Inflammatory macrophage (primary cell): Measurements from ENCODE around the gene LARGE2.
A peak's percentile ranks its signal among the peaks of the same experiment; 100 is the strongest.

Experiments
- DNase-seq, 2 donors: peaks; one replicate each; pipeline ENCODE4 v3.0.0-alpha.2; 2020 to 2022

The LARGE2 gene

GRCh38 chr11:45917286-45917622, 5.2 kb upstream of the LARGE2 start:
- no peak for DNase-seq

DNA sequence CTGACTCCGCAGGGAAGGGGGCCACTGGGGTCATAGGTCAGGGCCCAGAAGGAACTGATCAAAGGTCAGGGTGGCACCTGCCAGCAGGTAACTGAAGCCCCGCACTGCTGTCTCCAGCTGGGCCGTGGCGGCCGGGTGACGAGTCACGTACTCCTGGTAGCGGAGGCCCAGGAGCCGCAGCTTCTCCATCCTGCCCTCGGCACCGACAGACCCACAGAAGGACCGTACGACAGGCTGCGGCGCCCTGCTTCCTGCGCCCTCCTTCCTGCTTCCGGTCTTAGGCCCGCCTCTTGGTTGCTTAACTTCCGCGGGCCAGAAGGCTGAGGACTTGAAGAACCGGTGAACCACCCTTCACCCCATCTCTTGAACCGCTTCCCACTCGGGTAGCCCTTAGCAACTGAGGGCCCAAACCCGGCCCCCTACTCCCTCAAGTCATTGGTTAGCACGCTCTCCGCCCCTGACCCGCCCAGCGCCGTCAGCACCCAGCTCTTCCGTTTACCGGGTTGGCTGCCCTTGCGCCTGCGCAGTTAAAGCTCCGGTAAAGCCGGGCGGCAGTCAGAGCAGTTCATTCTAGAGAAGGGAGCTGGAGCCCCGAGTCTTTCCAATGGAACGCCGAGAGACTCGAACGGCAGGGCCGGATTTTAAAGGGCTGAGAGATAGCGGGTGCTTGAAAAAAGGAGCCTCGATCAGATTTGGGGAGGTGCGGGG, 4.7 kb upstream of the LARGE2 start, which contains the start of gene PEX16:
Gene PEX16, minus strand, starts transcription at position 255 of the 708 bp plus-strand sequence. Its CDS starts 66 bp downstream, at position 189.
- DNase-seq: peak; percentile 99 to 100

- peak; percentile 69 to 73 for DNase-seq
Observed at GRCh38 chr11:45918331-45918941, 4.0 kb upstream of the LARGE2 start.

DNA sequence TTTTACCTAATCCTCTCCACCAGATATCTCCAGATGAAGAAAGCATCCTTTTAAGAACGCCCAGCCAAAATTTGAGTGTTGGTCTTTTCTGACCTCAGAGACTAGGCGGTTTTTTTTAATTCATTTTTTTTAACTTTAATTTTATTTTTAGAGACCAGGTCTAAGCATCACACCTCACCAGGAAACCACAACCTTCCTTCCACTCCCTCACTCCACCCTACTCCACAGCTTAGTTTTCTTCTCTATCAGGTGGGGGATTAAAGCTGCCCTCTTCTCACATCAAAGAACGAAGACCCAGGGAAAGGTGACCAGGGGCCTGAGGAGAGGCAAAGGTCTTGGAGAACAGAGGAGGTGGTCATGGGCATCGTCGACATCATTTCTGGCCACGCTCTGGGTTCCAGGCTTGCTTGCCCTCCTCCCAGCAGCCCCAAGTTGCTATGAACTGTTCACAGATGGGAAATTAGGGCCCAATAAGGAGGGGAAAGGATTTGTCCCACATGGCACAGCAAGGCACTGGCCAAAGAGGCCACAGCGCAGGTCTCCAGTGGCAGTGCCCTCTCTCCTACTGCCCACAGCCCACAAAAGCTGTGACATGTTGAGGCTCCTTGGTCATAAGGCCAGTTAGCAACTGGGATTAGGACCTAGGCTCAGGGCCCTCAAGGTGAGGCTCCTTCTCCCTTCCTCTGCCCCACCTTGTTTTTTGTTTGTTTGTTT, 3.3 kb upstream of the LARGE2 start:
- no peak for DNase-seq

GRCh38 chr11:45919806-45920530, 2.5 kb upstream of the LARGE2 start:
- DNase-seq: no peak

GRCh38 chr11:45920531-45921477, 1.7 kb upstream of the LARGE2 start:
- no peak for DNase-seq

DNA sequence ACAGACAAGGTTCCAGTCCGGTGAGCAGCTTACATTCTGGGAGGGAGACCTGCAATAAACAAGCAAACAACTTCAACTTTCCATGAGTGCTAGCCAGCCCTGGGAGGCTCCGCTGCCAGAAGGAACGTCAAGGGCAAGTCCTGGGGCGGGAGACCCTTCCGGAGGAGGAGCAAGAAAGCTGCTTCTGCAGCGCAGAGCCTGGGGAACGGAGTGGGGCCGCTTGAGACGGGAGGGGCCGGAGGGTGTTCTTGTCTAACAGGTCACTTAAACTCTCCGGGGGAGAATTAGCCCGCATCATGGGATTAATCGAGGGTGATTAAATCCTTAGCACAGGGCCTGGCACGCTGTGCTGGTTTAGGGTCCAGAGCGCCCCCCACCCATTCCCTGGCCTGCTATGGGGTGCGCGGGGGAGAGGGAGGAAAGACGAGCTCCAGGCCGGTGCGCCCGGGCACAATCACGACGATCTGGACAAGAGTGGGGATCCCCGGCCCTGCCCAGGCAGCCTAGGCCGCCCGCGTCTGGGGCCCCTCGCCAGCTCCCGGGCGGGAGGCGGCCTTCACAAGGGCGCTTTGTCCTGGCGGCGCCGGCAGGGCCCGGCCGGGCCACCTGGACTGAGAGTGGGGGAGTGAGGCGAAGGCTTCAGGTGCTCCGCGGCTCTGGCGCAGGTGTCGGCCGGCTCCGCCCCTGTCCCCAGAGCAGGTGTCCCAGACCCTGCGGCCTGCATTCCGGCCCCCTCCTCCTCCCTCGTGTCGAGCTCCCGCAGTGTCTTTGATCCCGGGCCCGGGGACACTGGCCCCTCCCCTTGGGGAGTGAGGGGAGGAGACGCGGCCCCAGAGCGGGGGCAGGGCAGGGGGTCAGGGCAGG, 663 bp upstream of the LARGE2 start:
- DNase-seq: no peak

DNA sequence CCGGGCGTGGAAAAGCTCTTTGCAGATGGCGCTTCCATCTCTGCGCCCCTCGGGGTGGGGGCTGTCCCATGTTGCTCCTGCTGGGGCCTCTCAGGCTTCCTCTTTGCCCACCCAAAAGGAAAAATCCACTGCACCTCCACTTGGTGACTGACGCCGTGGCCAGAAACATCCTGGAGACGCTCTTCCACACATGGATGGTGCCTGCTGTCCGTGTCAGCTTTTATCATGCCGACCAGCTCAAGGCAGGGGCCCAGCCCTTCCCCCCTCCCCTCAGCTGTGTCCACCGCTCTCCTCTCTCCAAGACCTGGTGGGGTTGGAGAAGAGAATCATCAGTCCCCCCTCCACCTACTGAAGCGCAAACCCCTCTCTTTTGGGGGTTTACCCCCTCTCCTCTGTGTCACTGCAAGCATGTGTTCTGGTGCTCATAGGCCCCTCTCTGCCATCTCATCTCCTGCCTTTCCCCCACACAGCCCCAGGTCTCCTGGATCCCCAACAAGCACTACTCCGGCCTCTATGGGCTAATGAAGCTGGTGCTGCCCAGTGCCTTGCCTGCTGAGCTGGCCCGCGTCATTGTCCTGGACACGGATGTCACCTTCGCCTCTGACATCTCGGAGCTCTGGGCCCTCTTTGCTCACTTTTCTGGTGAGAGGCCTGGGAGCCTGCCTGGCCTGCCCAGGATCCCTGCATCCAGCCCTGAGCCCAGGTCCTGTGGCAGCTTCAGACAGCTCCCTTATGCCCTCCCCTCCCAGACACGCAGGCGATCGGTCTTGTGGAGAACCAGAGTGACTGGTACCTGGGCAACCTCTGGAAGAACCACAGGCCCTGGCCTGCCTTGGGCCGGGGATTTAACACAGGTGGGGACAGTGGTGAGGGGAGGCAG, 1.8 kb downstream of the LARGE2 start:
- no peak for DNase-seq

- no peak for DNase-seq
Observed at GRCh38 chr11:45924927-45925326, 2.5 kb downstream of the LARGE2 start.

DNA sequence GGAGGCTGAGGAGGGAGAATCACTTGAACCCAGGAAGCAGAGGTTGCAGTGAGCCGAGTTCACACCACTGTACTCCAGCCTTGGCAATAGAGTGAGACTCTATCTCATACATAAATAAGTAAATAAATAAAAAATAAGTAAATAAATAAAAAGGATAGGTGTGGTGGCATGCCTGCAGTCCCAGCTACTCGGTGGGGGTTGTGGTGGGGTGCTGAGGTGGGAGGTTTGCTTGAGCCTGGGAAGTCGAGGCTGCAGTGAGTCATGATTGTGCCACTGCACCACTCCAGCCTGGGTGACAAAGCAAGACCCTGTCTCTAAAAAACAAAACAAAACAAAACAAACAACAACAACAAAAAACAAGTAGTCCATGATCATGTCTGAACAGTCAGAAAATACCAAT, 3.1 kb downstream of the LARGE2 start:
- no peak for DNase-seq

GRCh38 chr11:45926001-45926401, 3.5 kb downstream of the LARGE2 start:
- no peak for DNase-seq

DNA sequence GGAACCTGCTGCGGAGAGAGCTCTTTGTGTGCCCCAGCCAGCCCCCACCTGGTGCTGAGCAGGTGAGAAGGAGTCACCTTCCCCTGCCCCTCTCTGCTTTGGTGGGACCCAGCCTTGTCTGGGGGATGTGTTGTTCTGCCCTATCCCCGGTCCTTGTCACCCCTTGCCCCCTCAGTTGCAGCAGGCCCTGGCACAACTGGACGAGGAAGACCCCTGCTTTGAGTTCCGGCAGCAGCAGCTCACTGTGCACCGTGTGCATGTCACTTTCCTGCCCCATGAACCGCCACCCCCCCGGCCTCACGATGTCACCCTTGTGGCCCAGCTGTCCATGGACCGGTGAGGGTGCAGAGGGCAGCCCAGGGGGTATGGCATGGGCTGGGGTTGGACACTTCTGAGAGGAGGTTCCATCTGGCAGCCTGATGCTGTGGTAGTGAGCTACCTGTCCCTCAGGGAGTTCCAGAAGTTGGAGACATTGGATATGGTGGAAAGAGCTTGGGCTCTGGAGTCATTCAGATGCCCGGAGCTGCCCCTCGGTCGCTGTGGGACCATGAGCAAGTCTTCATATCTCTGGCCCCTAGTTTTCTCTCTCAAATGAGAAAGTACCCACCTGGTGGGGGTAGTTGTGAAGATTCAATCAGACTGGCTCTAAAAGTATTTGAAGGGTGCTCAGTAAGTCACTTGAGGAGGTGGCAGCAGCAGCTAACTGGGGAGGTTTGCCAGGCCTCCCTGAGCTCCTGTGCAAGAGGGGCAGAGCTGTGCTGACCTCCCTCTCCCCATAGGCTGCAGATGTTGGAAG, 4.3 kb downstream of the LARGE2 start:
- DNase-seq: no peak

- DNase-seq: no peak
Observed at GRCh38 chr11:45927332-45927683, 4.9 kb downstream of the LARGE2 start.

DNA sequence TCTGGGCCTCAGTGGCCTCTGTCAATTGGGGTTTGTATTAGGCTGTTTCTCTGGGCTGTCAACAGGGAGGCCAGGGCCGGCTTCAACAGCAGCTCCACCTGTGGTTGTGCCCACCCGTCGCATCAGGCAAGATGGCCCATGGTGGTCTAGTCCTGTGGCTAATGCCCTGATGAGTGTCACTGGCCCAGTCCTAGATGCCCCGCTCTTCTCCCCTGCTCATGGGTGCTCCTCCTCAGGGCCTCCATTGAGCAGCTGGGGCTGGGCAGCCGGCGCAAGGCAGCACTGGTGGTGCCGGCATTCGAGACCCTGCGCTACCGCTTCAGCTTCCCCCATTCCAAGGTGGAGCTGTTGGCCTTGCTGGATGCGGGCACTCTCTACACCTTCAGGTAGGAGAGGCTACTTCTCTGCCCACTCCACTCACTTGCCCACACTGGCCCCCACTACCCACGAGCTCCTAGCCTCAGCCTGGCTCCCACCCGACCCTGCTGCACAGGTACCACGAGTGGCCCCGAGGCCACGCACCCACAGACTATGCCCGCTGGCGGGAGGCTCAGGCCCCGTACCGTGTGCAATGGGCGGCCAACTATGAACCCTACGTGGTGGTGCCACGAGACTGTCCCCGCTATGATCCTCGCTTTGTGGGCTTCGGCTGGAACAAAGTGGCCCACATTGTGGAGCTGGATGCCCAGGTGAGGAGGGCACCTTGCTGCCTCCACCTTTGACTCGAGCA, 5.4 kb downstream of the LARGE2 start:
- no peak for DNase-seq

DNA sequence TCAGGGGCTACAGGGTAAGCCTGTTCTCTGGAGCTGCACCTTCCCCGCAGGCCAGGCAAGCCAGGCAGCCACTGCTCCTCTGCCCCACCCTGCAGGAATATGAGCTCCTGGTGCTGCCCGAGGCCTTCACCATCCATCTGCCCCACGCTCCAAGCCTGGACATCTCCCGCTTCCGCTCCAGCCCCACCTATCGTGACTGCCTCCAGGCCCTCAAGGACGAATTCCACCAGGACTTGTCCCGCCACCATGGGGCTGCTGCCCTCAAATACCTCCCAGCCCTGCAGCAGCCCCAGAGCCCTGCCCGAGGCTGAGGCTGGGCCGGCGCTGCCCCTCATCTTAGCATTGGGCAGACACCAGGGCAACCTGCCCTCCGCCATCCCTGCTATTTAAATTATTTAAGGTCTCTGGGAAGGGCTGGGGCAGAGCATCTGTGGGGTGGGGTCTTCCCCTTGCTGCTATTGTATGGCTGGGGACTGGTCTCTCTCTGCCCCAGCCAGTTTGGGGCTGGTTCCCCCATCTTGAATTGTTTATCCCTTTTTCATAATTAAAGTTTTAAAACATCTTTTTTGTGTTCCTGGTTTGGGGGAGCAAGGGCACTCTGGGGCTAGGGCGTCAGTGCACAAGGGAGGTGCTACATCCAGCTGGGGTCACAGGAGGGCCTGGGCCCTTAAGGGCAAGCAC, 6.2 kb downstream of the LARGE2 start:
- no peak for DNase-seq

GRCh38 chr11:45929486-45930030, 7.1 kb downstream of the LARGE2 start:
- no peak for DNase-seq

DNA sequence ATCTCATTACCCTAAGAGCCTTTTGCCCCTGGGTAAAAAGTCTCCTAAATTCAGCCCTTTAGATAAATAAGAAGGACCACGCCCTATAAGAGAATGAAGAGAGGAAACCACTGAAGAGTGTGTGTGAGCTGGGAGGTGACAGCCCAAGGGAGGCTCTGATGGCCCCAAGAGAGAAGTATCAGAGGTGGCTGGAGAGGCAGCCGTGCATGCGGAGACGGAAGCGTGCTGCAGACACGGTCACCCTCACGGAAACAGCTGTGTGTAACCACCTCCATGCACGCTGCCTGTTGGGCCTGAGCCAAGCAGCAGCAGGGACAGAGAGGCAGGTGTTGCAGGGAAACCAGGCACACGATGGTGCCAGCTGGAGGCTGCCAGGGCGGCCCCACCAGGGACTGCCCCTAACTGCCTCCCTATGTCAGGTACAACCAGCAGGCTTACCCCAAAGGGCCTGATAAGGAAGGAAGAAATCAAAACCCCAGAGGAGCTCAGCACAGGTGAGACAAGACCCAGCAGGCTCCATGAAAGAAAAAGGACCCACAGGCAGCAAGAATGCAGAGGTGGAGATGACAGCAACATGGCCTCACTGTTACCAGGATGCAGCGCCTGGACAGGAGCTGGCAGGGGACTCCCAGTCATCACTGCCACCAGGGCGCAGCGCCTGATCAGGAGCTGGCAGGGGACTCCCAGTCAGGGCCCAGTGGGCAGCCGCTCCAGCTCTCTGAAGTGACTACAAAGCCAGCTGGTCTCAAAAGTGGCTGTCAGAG, 7.8 kb downstream of the LARGE2 start:
- DNase-seq: peak in 1 of 2 donors; percentile 5
